Mesendoderm (in vitro differentiated cells): Measurements from ENCODE around the gene COLEC11. TPM values are rescaled to one million over a fixed set of nuclear protein-coding genes. Genes with fewer than 3 reads are reported as not detected.

Experiments
- DNase-seq: peaks from one replicate; pipeline ENCODE4 v3.0.0; 2013
- H2AK5ac ChIP-seq: 2 replicates; pipeline ENCODE4 v1.6.1; 2013; ENCODE audit warnings: low read length, inconsistent platforms
- H2BK120ac ChIP-seq: 2 replicates; pipeline ENCODE4 v1.6.1; 2013; ENCODE audit warnings: low read depth, mild to moderate bottlenecking, low read length, moderate library complexity, mixed read lengths
- H2BK15ac ChIP-seq: replicated peaks from 2 replicates; pipeline ENCODE4 v1.6.1; 2013; ENCODE audit warnings: low read depth, mild to moderate bottlenecking, moderate library complexity
- H2BK5ac ChIP-seq: 2 replicates; pipeline ENCODE4 v1.6.1; 2013; ENCODE audit warnings: low read length, inconsistent platforms
- H3K18ac ChIP-seq: 2 replicates; pipeline ENCODE4 v1.6.1; 2013; ENCODE audit warnings: mild to moderate bottlenecking, low read length, mixed read lengths
- H3K23ac ChIP-seq: one replicate; pipeline ENCODE4 v1.6.1; 2013; ENCODE audit warnings: low read length
- H3K27ac ChIP-seq: 2 replicates; pipeline ENCODE4 v1.5.1; 2013; ENCODE audit warnings: low read depth, mild to moderate bottlenecking, inconsistent platforms, low read length, moderate library complexity
- H3K27me3 ChIP-seq: 2 replicates; pipeline ENCODE4 v1.6.1; 2013; ENCODE audit warnings: low read length, control low read depth, mild to moderate bottlenecking, inconsistent platforms; ENCODE audit not compliant: insufficient read depth, poor library complexity
- H3K36me3 ChIP-seq: 2 replicates; pipeline ENCODE4 v1.6.1; 2013; ENCODE audit warnings: low read length, inconsistent platforms; ENCODE audit not compliant: control insufficient read depth, insufficient read depth
- H3K4ac ChIP-seq: one replicate; pipeline ENCODE4 v1.6.1; 2013; ENCODE audit warnings: low read depth, mild to moderate bottlenecking, low read length, moderate library complexity
- H3K4me1 ChIP-seq: 2 replicates; pipeline ENCODE4 v1.6.1; 2013; ENCODE audit warnings: low read depth, low read length, inconsistent platforms; ENCODE audit not compliant: control insufficient read depth
- H3K4me2 ChIP-seq: 2 replicates; pipeline ENCODE4 v1.6.1; 2013; ENCODE audit warnings: low read length
- H3K4me3 ChIP-seq: 2 replicates; pipeline ENCODE4 v1.5.1; 2013; ENCODE audit warnings: mild to moderate bottlenecking, low read length
- H3K56ac ChIP-seq: one replicate; pipeline ENCODE4 v1.6.1; 2013; ENCODE audit warnings: low read length
- H3K79me1 ChIP-seq: 2 replicates; pipeline ENCODE4 v1.6.1; 2013; ENCODE audit warnings: low read length, inconsistent platforms
- H3K79me2 ChIP-seq: 2 replicates; pipeline ENCODE4 v1.6.1; 2013; ENCODE audit warnings: mild to moderate bottlenecking, low read length; ENCODE audit not compliant: control insufficient read depth, insufficient read depth
- H3K9ac ChIP-seq: 2 replicates; pipeline ENCODE4 v1.6.1; 2013; ENCODE audit warnings: low read length, inconsistent platforms
- H4K5ac ChIP-seq: one replicate; pipeline ENCODE4 v1.6.1; 2013; ENCODE audit warnings: low read length
- H4K8ac ChIP-seq: one replicate; pipeline ENCODE4 v1.6.1; 2013; ENCODE audit warnings: low read depth, mild to moderate bottlenecking, control low read depth, low read length, moderate library complexity
- small RNA-seq: library from polyadenylated mRNA; stranded (forward); fragments of <200 nt; extraction: miRNeasy Mini kit (QIAGEN cat#:217004); gene quantifications from one replicate; pipeline ENCODE3, GENCODE V24; 2013; ENCODE audit not compliant: insufficient read depth

Gene COLEC11

DNA sequence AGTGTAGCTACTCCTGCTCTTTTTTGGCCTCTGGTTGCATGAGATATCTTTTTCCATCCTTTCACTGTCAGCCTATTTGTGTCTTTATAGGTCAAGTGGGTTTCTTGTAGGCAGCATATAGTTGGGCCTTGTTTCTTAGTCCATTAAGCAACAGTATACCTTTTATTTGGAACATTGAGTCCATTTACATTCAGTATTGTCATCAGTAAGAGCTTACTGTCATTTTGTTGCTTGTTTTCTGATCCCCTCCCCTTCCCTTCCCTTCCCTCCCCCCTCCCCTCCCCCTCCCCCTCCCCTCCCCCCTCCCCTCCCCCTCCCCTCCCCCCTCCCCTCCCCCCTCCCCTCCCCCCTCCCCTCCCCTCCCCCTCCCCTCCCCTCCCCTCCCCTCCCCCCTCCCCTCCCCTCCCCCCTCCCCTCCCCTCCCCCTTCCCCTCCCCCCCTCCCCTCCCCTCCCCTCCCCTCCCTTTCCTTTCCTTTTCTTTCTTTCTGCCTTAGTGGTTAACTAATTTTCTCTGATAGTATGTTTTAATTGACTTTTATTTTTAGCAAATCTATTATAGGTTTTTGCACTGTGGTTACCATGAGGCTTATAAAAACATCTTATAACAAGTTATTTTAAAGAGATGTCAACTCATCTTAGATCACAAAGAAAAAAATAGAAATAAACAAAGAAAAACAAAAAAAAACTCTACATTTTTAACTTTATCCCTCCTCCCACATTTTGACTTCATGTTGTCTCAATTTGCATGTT is 95.3 kb downstream of the COLEC11 start:
- Histone ChIP-seq H3K27me3 (no peaks in the 10 kb centered on the region), H3K4ac (no peak overlapping the region), H3K79me2 (no peaks in the 10 kb centered on the region), H3K4me1 (no peaks in the 10 kb centered on the region), H3K4me3 (no peak overlapping the region), H3K23ac (no peak overlapping the region), H4K5ac (no peak overlapping the region), H3K79me1 (no peaks in the 10 kb centered on the region), H2BK120ac (no peak overlapping the region), H3K36me3 (no peaks in the 10 kb centered on the region), H3K9ac (no peak overlapping the region), H2BK5ac (no peak overlapping the region), H3K4me2 (no peak overlapping the region), H3K18ac (no peak overlapping the region), H3K27ac (no peak overlapping the region), H2AK5ac (no peak overlapping the region), H3K56ac (no peak overlapping the region), H4K8ac (no peak overlapping the region), H2BK15ac (no peak overlapping the region)
- DNase-seq: no peak

DNA sequence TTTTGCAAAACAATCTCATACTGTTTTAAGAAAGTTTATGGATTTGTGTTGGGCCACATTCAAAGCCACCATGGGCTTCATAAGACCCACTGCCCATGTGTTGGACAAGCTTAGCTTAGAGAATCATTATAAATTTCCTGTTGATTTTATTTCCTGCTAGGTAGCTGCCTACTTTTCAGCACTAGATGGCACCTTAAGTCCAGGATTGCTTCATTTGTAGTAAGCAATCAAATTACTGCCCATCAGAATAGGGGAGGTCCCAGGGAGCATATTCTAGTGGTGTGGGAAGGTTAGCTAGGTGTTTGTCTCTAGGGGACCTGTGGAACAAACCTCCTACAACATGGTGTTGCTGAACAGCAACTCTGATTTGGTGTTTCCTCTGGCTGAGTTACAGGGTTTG is 97.5 kb downstream of the COLEC11 start:
- no peak overlapping the region for H3K18ac ChIP-seq
- H2BK120ac ChIP-seq: no peak overlapping the region
- H2BK5ac ChIP-seq: no peak overlapping the region
- H3K27ac ChIP-seq: no peak overlapping the region
- no peak overlapping the region for H3K23ac ChIP-seq
- no peak overlapping the region for H2AK5ac ChIP-seq
- H3K4me1 ChIP-seq: no peaks in the 10 kb centered on the region
- no peak overlapping the region for H4K8ac ChIP-seq
- H3K4me3 ChIP-seq: no peak overlapping the region
- H3K56ac ChIP-seq: no peak overlapping the region
- no peak overlapping the region for H2BK15ac ChIP-seq
- H3K27me3 ChIP-seq: no peaks in the 10 kb centered on the region
- no peaks in the 10 kb centered on the region for H3K79me2 ChIP-seq
- H3K4me2 ChIP-seq: no peak overlapping the region
- H3K9ac ChIP-seq: no peak overlapping the region
- H3K36me3 ChIP-seq: no peaks in the 10 kb centered on the region
- DNase-seq: peak; percentile 66
- no peak overlapping the region for H3K4ac ChIP-seq
- H3K79me1 ChIP-seq: no peaks in the 10 kb centered on the region
- no peak overlapping the region for H4K5ac ChIP-seq

Small RNAs within 50 kb of the gene (small RNA-seq; reads per million reads assigned to genes)
- not detected for gene TMSB4XP2
